Neural cell (in vitro differentiated cells): ENCODE data around the gene GAD2. TPM values are rescaled to one million over a fixed set of nuclear protein-coding genes. Genes with fewer than 3 reads are reported as not detected.

Experiments used
- H2AFZ ChIP-seq: fragments of 200-600, 300-800 bp; sonication (generic), shearing (Covaris generic); 2 replicates; pipeline ENCODE4 v1.6.0; 2014; ENCODE audit warnings: low read depth, mild to moderate bottlenecking, antibody characterized with exemption, low read length, moderate library complexity
- H3F3A ChIP-seq: fragments of 200-600 bp; shearing (Covaris generic); 2 replicates; pipeline ENCODE4 v1.6.1; 2016; ENCODE audit warnings: mild to moderate bottlenecking, moderate library complexity, mixed read lengths, antibody characterized with exemption, low read length; ENCODE audit not compliant: insufficient read depth, poor library complexity, severe bottlenecking
- H3K27ac ChIP-seq: fragments of 200-600, 300-800 bp; sonication (generic), shearing (Covaris generic); 2 replicates; pipeline ENCODE4 v1.5.1; 2014; ENCODE audit warnings: mild to moderate bottlenecking, low read length, moderate library complexity
- H3K27me3 ChIP-seq: fragments of 300-800, 200-600 bp; sonication (generic), shearing (Covaris generic); 2 replicates; pipeline ENCODE4 v1.6.0; 2014; ENCODE audit warnings: mild to moderate bottlenecking, low read depth, low read length, moderate library complexity; ENCODE audit not compliant: insufficient read depth
- H3K36me3 ChIP-seq: fragments of 300-800, 200-600 bp; sonication (generic), shearing (Covaris generic); 2 replicates; pipeline ENCODE4 v1.5.1; 2014; ENCODE audit warnings: mild to moderate bottlenecking, antibody characterized with exemption, low read length, moderate library complexity; ENCODE audit not compliant: insufficient read depth
- H3K4me2 ChIP-seq: fragments of 300-800, 200-600 bp; sonication (generic), shearing (Covaris generic); 2 replicates; pipeline ENCODE4 v1.6.0; 2014; ENCODE audit warnings: mild to moderate bottlenecking, low read length
- H3K4me3 ChIP-seq: fragments of 300-800, 200-600 bp; sonication (generic), shearing (Covaris generic); 2 replicates; pipeline ENCODE4 v1.5.1; 2014; ENCODE audit warnings: mild to moderate bottlenecking, low read length, moderate library complexity
- H3K79me2 ChIP-seq: fragments of 200-600 bp; shearing (Covaris generic); replicated peaks from 2 replicates; pipeline ENCODE4 v1.6.0; 2014; ENCODE audit warnings: mild to moderate bottlenecking, low read length, moderate library complexity; ENCODE audit not compliant: insufficient read depth
- H3K9ac ChIP-seq: fragments of 300-800, 200-600 bp; sonication (generic), shearing (Covaris generic); 2 replicates; pipeline ENCODE4 v1.6.1; 2016; ENCODE audit warnings: mild to moderate bottlenecking, low read length, mixed read lengths
- H3K9me2 ChIP-seq: fragments of 200-600 bp; shearing (Covaris generic); 2 replicates; pipeline ENCODE4 v1.6.1; 2016; ENCODE audit warnings: mild to moderate bottlenecking, low read length, mixed read lengths; ENCODE audit not compliant: insufficient read depth
- H3K9me3 ChIP-seq: fragments of 200-600, 300-800 bp; sonication (generic), shearing (Covaris generic); 2 replicates; pipeline ENCODE4 v1.6.1; 2016; ENCODE audit warnings: mild to moderate bottlenecking, mixed run types, low read length, moderate library complexity, mixed read lengths
- H4K20me1 ChIP-seq: fragments of 200-600 bp; shearing (Covaris generic); 2 replicates; pipeline ENCODE4 v1.6.1; 2016; ENCODE audit warnings: mild to moderate bottlenecking, mixed run types; ENCODE audit not compliant: insufficient read depth
- CTCF ChIP-seq: fragments of 450-650 bp; IDR thresholded peaks from 2 replicates; pipeline ENCODE4 v1.5.1; 2014; ENCODE audit warnings: antibody characterized with exemption, mild to moderate bottlenecking, moderate library complexity; ENCODE audit not compliant: poor library complexity, severe bottlenecking
- EP300 ChIP-seq: fragments of 450-650 bp; conservative IDR thresholded peaks from 2 replicates; pipeline ENCODE4 v1.6.1; 2014; ENCODE audit warnings: antibody characterized with exemption, mild to moderate bottlenecking, moderate library complexity; ENCODE audit not compliant: poor library complexity, severe bottlenecking
- MXI1 ChIP-seq: fragments of 450-650 bp; conservative IDR thresholded peaks from 2 replicates; pipeline ENCODE4 v1.6.1; 2014; ENCODE audit warnings: antibody characterized with exemption, mild to moderate bottlenecking; ENCODE audit not compliant: poor library complexity, severe bottlenecking
- POLR2AphosphoS5 ChIP-seq: IDR thresholded peaks from 2 replicates; pipeline ENCODE4 v1.6.1; 2012
- RAD21 ChIP-seq: fragments of 450-650 bp; conservative IDR thresholded peaks from 2 replicates; pipeline ENCODE4 v1.6.1; 2014; ENCODE audit warnings: antibody characterized with exemption, mild to moderate bottlenecking, moderate library complexity
- REST ChIP-seq: IDR thresholded peaks from 2 replicates; pipeline ENCODE4 v1.6.1; 2012; ENCODE audit warnings: borderline replicate concordance
- SMC3 ChIP-seq: fragments of 450-650 bp; conservative IDR thresholded peaks from 2 replicates; pipeline ENCODE4 v1.6.1; 2014; ENCODE audit warnings: antibody characterized with exemption, mild to moderate bottlenecking, moderate library complexity; ENCODE audit not compliant: poor library complexity
- TAF1 ChIP-seq: IDR thresholded peaks from 2 replicates; pipeline ENCODE4 v1.6.1; 2012; ENCODE audit warnings: low read depth
- polyA plus RNA-seq: library from polyadenylated mRNA; depleted of rRNA; stranded (reverse); fragments of >200 nt; gene quantifications from 2 replicates; pipeline ENCODE4 v1.2.3, GENCODE V29; 2014

The GAD2 gene
- polyA plus RNA-seq, 1 donor from 2014 or later, result 192 TPM

- Histone ChIP-seq H3K9ac (peak overlapping the region; percentile 99), H4K20me1 (no peaks in the 10 kb centered on the region), H3K9me3 (no peaks in the 10 kb centered on the region), H3F3A (no peaks in the 10 kb centered on the region), H3K4me2 (peak overlapping the region; percentile 91), H3K9me2 (no peaks in the 10 kb centered on the region), H3K27me3 (no peaks in the 10 kb centered on the region), H3K27ac (peak overlapping the region; percentile 98), H3K79me2 (peaks cover 97% of the 10 kb centered on the region), H2AFZ (no peak overlapping the region), H3K4me3 (peak overlapping the region; percentile 86), H3K36me3 (peaks cover 16% of the 10 kb centered on the region)
- TF ChIP-seq POLR2AphosphoS5 (peak; percentile 3), TAF1 (no peak), EP300 (peak; percentile 97)
Measured at GRCh38 chr10:26220901-26221300, 4.3 kb downstream of the GAD2 start.

DNA sequence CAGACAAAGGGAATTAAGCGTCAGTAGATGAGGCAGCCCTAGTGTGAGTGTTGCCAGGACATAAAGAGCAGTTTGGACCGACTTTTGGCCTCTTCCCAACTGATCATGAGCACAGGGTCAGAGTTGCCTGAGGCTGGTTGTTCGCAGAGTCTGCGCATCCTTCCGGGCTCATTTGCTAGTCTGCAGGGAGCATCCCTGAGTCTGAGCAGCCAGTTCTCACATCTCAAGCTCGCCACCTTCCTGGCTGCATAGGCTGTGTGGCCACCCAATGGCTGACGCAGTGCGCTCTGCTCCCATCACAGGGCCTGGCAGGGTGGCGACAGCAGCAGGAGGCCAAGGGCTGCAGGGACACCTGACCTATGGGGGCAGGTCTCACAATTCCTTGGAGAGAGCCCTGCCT, 5.0 kb downstream of the GAD2 start:
- no peaks in the 10 kb centered on the region for H3F3A ChIP-seq
- H3K36me3 ChIP-seq, result peaks cover 16% of the 10 kb centered on the region
- H3K79me2 ChIP-seq, result peaks cover 90% of the 10 kb centered on the region
- H3K9me2 ChIP-seq, result no peaks in the 10 kb centered on the region
- peak overlapping the region; percentile 60 for H3K4me2 ChIP-seq
- H3K9me3 ChIP-seq, result no peaks in the 10 kb centered on the region
- TF ChIP-seq SMC3 (peak; percentile 50), POLR2AphosphoS5 (no peak), TAF1 (peak; percentile 42), RAD21 (peak; percentile 32), CTCF (peak; percentile 29), MXI1 (no peak)
- H3K9ac ChIP-seq, result peak overlapping the region; percentile 99
- no peaks in the 10 kb centered on the region for H3K27me3 ChIP-seq
- H4K20me1 ChIP-seq, result no peaks in the 10 kb centered on the region
- no peak overlapping the region for H2AFZ ChIP-seq
- H3K4me3 ChIP-seq, result peak overlapping the region; percentile 86
- H3K27ac ChIP-seq, result peak overlapping the region; percentile 98

DNA sequence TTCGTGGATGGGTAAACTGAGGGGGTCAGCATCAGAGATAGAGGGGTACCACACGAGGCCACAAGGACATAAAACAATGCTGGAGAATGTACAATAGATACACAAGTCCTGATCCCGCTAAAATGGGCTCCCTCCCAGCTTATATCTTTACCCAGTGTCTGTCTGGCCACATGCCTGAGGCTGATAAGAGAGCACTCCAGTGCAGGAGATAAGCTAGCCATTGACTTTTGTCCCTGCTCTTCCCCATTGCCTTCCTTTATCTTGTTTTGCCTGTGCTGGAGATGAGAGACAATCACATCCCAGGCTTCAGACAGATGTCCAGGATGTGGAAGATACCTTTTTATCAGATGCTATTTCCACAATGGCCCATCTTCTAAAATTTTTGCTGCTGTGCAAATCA, 6.0 kb downstream of the GAD2 start:
- no peaks in the 10 kb centered on the region for H3K27me3 ChIP-seq
- peaks cover 23% of the 10 kb centered on the region for H3K36me3 ChIP-seq
- H3K9ac ChIP-seq, result peak overlapping the region; percentile 99
- no peaks in the 10 kb centered on the region for H3K9me2 ChIP-seq
- peak overlapping the region; percentile 98 for H3K27ac ChIP-seq
- H3F3A ChIP-seq, result no peaks in the 10 kb centered on the region
- H3K79me2 ChIP-seq, result peaks cover 80% of the 10 kb centered on the region
- peak overlapping the region; percentile 13 for H3K4me2 ChIP-seq
- no peaks in the 10 kb centered on the region for H3K9me3 ChIP-seq
- H3K4me3 ChIP-seq, result peak overlapping the region; percentile 86
- no peak for TF ChIP-seq CTCF
- no peak for TF ChIP-seq TAF1
- no peak for TF ChIP-seq MXI1
- TF ChIP-seq SMC3, result no peak
- TF ChIP-seq REST, result no peak
- no peak overlapping the region for H2AFZ ChIP-seq
- H4K20me1 ChIP-seq, result no peaks in the 10 kb centered on the region
